HL-60/S4 treated with phorbol 12-myristate 13-acetate at 8.2 ng/mL for 4 days and 3 days (cell line): ENCODE data around the gene ADGRF4.

Source experiments
- in situ Hi-C: fragments of 300-500 bp; cut with MboI; formaldehyde crosslinking; loops from 2 replicates; pipeline ENCODE4 v1.15.0; 2022; ENCODE audit warnings: low sequenced_read_pairs

Gene ADGRF4

DNA sequence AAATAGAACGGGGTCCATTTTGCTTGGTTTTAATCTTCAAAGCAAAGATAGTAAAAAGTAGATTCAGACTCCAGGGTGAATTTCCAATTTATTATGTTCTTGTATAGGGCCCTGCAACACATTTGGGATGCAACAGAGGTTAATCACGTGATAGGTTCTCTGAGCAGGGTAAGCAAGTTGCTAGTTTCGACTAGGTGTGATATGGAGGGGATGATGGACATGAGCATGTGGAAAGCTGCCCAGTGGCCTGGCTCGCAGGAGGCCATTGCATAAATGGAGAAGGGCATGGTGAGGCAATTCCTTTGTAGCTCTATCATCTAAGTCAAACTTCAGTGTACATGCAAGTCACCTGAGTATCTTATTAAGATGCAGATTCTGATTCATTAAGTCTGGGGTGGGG lies 17.7 kb upstream of the ADGRF4 start:
- in situ Hi-C loops: no loop called here

DNA sequence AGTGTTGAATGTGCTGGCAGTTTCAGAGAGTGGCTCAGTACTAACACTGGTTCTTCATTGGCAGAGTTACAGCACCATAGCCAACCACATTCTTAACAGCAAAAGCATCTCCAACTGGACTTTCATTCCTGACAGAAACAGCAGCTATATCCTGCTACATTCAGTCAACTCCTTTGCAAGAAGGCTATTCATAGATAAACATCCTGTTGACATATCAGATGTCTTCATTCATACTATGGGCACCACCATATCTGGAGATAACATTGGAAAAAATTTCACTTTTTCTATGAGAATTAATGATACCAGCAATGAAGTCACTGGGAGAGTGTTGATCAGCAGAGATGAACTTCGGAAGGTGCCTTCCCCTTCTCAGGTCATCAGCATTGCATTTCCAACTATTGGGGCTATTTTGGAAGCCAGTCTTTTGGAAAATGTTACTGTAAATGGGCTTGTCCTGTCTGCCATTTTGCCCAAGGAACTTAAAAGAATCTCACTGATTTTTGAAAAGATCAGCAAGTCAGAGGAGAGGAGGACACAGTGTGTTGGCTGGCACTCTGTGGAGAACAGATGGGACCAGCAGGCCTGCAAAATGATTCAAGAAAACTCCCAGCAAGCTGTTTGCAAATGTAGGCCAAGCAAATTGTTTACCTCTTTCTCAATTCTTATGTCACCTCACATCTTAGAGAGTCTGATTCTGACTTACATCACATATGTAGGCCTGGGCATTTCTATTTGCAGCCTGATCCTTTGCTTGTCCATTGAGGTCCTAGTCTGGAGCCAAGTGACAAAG lies 17.0 kb upstream of the ADGRF4 start:
- in situ Hi-C loops: no loop called here

DNA sequence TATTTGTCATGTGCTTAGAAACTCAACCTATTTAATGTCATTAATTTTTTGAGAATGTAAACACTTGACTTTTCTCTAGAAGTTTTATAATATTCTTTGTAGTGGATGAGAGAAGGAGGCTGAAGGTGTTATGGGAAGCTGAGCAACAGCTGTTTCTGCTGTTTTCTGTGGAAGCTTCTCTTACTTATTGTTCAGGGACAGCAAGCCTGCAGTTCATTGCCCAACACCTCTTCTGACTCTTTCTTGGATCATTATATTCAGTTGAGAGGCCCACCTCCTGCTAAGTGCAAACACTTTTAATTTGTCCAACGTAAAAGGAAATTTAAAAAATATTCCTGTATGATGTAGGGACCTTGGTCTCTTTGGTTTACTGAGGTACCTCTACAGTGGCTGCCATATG lies 12.0 kb upstream of the ADGRF4 start:
- in situ Hi-C loops: no loop called here

DNA sequence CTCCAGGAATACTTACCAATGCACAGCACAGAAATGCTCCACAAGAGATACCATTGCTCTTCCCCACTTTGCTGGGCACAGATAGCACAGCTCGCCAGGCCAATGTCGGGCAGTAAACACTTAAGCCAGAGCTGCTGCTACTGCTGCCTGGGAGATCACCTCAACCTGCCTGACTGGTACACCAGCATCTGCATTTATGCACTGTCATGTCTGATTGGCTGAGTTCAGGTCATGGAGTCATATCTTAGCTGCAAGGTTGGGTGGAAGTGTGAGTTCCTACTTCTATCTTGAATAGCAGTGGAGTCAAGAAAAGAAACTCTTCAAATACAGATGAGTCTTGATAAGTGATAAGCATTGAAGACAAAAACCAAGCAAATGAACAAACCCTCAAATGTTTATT lies 10.9 kb upstream of the ADGRF4 start:
- in situ Hi-C loops: no loop called here

GRCh38 chr6:47690214-47690613 lies 8.2 kb upstream of the ADGRF4 start:
- in situ Hi-C loops: no loop called here

DNA sequence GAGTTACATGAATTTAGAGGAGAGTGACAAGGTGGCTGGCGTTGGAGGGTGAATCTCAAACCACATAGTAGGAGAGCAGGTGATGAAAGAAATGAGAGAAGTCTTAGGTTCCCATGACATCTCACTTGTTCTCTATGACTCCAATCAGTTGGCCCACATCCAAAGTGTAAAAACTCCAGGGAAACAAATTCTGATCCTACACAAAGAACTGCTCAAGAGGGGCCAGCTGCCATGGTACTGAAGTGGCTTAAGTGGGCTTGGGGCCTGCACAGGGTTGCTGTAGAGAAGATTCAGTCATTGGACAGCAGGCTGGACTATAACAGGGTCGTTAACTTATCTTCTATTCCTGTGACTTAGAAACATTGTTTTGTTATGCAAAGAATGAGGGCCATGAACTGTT lies 7.6 kb upstream of the ADGRF4 start:
- in situ Hi-C loops: no loop called here

DNA sequence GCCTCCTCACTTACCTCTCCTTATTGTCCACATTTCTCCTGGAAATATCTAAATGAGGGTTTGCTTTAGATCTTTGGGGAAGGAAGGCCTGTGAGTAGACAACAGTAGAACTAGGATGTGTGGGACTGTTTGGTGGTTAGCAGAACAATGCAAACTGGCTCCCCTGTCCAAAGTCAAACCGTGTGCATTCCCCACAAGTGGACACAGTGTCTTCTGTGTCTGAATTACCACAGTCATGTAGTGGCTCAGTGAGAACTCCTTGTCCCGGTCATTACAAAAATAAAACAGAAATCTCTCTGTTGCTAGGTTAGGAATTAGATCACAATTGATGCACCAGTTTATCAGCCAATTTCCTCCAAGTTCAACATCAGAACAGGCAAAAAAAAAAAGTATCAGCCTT lies 455 bp upstream of the ADGRF4 start:
- in situ Hi-C loops: no loop called here

DNA sequence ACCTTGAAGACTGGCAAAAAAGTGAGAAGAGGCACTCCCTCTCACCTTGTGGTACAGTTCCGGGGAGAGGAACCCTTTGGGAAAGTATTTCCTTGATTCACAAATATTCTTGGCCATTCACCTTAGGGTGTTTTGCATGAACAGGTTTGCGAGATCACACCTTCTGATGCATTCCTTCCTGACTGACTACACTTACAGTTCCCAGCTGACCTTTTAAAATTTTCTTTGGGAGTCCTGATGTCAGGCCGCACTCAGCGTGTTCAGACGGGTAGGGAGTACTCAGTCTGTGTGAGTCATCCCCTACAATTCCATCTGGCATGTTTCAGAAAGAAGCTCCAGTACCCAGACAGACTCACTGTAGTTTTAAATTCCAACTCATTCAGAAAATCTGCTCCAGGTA lies 1.7 kb downstream of the ADGRF4 start:
- in situ Hi-C loops: no loop called here

DNA sequence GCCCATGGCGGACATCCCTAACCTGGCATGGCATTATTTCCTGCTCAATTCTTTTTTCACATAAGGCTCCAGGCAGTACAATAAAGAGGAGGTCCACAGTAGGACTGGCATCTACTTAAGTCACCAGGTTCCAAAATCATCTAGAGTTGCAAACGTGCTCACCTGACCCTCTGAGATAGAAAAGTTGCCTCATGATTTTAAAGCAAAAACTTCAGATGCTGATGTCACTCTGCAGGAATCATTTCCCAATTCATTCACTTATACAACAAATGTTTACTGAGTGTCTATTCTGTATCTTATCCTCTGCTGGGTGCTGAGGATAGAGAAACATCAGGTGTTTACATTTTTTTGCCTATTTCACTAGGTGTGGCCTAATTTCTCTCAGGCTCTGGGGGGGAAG lies 2.2 kb downstream of the ADGRF4 start:
- in situ Hi-C loops: no loop called here

GRCh38 chr6:47701363-47701762 lies 3.0 kb downstream of the ADGRF4 start:
- in situ Hi-C loops: no loop called here

DNA sequence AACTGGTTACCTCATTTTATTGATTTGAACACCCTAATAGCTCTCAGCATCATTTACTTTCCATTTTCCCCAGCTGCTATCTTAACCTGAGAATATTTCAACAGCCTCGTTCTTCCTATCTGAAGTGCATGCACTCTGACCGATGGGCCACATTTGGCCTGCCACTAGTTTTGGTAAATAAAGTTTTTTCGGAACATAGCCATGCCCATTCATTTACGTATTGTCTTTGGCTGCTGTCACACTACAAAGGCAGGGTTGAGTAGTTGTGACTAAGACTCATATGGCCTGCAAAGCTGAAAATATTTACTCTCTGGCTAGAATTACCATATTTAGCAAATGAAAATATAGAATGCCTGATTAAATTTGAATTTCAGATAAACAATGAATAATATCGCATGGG lies 10.8 kb downstream of the ADGRF4 start:
- in situ Hi-C loops: no loop called here

- in situ Hi-C loops: no loop called here
Observed at GRCh38 chr6:47710295-47710694, 11.9 kb downstream of the ADGRF4 start.

- in situ Hi-C loops: no loop called here
Observed at GRCh38 chr6:47713200-47713599, 14.8 kb downstream of the ADGRF4 start.

DNA sequence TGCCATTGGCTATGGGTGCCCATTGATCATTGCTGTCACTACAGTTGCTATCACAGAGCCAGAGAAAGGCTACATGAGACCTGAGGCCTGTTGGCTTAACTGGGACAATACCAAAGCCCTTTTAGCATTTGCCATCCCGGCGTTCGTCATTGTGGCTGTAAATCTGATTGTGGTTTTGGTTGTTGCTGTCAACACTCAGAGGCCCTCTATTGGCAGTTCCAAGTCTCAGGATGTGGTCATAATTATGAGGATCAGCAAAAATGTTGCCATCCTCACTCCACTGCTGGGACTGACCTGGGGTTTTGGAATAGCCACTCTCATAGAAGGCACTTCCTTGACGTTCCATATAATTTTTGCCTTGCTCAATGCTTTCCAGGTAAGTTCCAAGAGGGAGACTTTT lies 16.4 kb downstream of the ADGRF4 start:
- in situ Hi-C loops: no loop called here

DNA sequence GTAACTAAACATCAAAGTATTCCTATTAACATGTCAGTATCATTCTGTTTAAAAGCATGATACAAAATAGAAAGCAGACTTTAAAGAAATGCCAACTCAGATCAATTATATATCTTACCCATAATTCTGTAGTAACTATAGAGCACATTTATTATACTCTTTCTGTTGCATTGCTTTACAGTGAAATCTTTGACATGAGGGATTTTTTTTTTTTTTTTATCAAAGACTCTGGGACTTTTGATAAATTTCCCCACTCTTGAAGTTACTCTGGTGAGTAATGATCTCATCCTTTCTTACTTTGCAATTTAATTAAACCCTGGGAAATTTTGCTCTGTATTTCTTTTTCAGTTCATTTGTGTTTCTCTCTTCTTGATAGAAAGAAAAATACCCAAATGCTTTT lies 17.4 kb downstream of the ADGRF4 start:
- in situ Hi-C loops: no loop called here

DNA sequence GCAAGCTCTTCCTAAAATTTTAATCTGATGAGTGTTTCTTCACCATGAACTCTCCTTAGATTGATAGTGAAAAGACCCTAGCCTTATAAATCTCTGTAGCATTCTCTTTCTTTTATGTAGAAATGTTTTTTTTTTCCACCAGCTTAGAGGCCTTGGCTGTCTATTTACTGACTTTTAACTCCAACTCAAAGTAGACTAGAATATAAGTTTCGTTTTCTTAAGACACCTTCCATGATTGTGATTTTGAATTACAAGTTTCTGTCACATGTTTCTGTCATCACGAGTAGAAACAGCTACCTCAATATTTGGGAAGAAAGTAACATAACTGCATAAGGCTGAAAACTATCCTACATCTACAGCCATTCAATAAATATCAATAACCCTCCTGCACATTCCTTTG lies 17.8 kb downstream of the ADGRF4 start:
- in situ Hi-C loops: no loop called here

GRCh38 chr6:47718571-47718970 lies 20.2 kb downstream of the ADGRF4 start:
- in situ Hi-C loops: no loop called here

DNA sequence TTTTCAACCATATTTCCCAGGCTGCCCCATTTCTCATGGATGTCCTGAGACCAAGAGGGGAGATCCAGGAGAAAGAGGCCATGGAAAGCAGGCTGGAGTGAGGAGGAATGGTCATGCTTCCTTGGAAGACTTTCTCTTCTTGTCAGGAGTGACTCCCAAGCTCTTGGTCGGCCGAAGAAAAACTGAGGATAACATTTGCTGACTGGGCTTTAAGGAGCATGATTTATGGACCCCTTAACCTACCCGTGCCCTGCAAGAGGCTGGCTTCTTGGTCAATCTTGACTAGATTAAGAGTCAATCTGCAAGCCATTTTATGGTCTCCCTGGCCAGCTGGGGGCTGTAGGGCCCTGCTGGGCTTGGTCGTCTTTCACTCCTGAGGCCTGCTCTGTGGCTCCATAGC lies 22.8 kb downstream of the ADGRF4 start:
- in situ Hi-C loops: no loop called here

DNA sequence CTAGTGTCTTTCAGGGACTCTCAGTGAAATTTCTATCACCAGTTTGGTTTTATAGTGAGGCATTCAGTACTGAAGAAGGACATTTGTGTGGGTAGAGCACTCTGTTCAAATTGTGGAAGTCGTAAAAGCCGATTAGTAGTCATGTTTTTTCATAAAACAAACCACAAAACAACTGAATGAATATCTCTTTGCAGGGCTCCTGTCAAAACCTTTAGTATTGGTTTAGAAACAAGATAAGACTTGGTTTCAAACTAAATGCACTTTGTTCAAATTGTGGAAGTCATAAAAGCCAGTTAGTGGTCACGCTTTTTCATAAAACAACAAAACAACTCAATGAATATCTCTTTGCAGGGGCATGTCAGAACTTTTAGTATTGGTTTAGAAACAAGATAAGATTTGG lies 23.8 kb downstream of the ADGRF4 start:
- in situ Hi-C loops: no loop called here

DNA sequence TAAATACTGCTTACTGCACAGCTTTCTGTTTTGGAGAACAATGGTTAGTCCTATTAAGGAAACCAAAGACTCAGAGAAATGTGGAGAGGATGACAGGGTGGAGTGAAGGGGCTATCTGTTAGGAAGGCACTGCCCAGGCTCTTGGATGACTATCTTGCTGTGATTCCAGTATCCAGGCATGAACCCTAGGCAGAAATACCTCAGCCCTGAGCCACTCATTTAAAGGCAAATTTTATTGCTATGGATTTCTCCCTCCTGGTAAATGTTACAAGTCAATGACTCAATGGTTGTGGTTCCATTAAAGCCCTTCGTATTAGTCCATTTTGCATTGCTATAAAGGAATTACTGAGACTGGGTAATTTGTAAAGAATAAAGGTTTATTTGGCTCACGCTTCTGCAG lies 25.9 kb downstream of the ADGRF4 start:
- in situ Hi-C loops: no loop called here

- in situ Hi-C loops: no loop called here
Observed at GRCh38 chr6:47727391-47727790, 29.0 kb downstream of the ADGRF4 start.

GRCh38 chr6:47729019-47729418 lies 30.6 kb downstream of the ADGRF4 start:
- in situ Hi-C loops: no loop called here

DNA sequence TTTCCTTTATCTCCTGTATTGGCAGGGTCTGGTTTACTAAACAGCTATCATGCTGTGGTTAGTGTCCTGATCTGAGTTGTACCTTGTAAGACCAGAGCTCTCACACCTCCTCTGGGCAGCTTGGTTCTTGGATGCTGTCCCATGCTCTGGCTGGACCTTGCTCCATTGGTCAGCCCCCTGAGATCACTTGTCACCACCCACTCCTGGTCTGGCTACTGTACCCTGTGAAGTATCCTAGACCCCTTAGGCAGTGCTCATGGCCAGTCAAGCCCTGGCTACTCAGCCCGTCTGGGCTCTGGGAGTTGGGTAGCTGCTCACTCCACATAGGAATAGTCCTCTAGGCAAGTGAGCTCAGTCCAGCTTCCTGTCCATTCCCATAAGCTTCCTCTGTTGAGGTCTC lies 31.1 kb downstream of the ADGRF4 start:
- in situ Hi-C loops: no loop called here
